Activated CD4-positive, alpha-beta memory T cell treated with anti-CD3 and anti-CD28 coated beads, Interleukin-2, amount 10 ng/mL, durations not matched to agents 7 days and 5 days (primary cell): ENCODE measurements around the gene JAKMIP1. TPM values are rescaled to one million over a fixed set of nuclear protein-coding genes. Genes with fewer than 3 reads are reported as not detected.

Experiments used
- CTCF ChIA-PET: fragments of 350-600 bp; sonication (Branson Sonifier 250); formaldehyde crosslinking; loops from one replicate; lab custom pipeline; 2021; ENCODE audit warnings: antibody characterized with exemption, inconsistent platforms; lab: Charles Lee
- POLR2A ChIA-PET: fragments of 350-600 bp; sonication (Branson Sonifier 250); formaldehyde crosslinking; loops from one replicate; lab custom pipeline; 2021; ENCODE audit warnings: antibody characterized with exemption; lab: Charles Lee
- DNase-seq: peaks from one replicate; pipeline ENCODE4 v3.0.0-alpha.2; 2020
- H3K27ac Mint-ChIP-seq: one replicate; pipeline ENCODE4 v1.8.0; 2021; ENCODE audit warnings: mild to moderate bottlenecking, mixed read lengths
- H3K27me3 Mint-ChIP-seq: one replicate; pipeline ENCODE4 v1.8.0; 2021; ENCODE audit warnings: mixed read lengths
- H3K36me3 Mint-ChIP-seq: one replicate; pipeline ENCODE4 v1.8.0; 2021; ENCODE audit warnings: low read depth, mixed read lengths
- H3K4me1 Mint-ChIP-seq: one replicate; pipeline ENCODE4 v1.8.0; 2021; ENCODE audit warnings: mixed read lengths
- H3K4me3 Mint-ChIP-seq: one replicate; pipeline ENCODE4 v1.8.0; 2021; ENCODE audit warnings: mild to moderate bottlenecking, mixed read lengths
- H3K9me3 Mint-ChIP-seq: one replicate; pipeline ENCODE4 v1.8.0; 2021; ENCODE audit warnings: mixed read lengths
- total RNA-seq, 2 experiments: library from RNA; stranded (reverse); gene quantifications; one replicate each; pipeline ENCODE4 v1.2.3, GENCODE V29; 2021

Gene JAKMIP1
- total RNA-seq, 2 experiments from 2014 or later = 43.8 to 44.4 TPM

DNA sequence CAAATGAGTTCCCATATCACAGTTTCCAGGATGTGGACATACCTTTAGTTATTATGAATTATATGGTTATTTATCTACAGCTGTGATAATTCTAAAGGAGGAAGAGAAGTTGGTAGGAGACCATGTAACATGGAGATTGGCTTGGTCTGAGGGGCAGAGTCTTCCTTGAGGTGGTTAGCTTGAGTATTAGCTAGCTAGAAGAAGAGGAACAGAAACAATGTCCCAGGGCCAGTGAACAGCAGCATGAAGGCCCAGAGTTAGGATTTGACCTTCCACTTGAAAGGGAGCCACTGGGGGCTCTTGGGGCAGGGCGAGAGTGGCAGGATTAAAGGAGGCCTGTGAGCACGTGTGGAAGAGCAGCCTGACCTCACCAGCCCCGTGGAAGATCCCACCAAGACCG lies 5.6 kb upstream of the JAKMIP1 start:
- Mint-ChIP-seq H3K27ac (no peak overlapping the region), H3K9me3 (peaks cover 13% of the 10 kb centered on the region), H3K27me3 (peaks cover 6% of the 10 kb centered on the region), H3K4me1 (peaks cover 13% of the 10 kb centered on the region), H3K4me3 (no peak overlapping the region), H3K36me3 (peaks cover 15% of the 10 kb centered on the region)
- peak; percentile 6 for DNase-seq
- CTCF ChIA-PET = interaction anchor here (0.7 to 1.6 kb wide), 2 partner anchors 25 to 44 kb away, joined by 4 to 6 read pairs; no protein-coding TSS in a partner anchor
- POLR2A ChIA-PET = interaction anchor here (0.8 kb wide), 1 partner anchor 26 kb away, joined by 3 read pairs; no protein-coding TSS in a partner anchor

DNA sequence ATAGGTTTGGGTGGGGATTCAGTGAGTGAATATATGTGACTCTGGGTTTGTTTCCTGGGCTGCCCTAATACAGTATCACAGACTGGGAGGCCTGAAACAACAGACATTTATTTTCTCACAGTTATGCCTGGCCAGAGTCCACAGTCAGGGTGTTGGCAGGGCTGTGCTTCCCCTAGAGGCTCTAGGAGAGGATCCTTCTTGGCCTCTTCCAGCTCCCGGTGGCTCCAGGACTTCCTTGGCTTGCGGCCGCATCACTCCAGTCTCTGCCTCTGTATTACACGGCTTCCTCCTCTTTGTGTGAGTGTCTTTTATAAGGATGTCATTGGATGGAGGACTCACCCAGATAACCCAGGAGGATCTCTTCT lies 5.2 kb upstream of the JAKMIP1 start:
- no peak overlapping the region for H3K4me3 Mint-ChIP-seq
- H3K27me3 Mint-ChIP-seq = peaks cover 6% of the 10 kb centered on the region
- CTCF ChIA-PET = interaction anchor here (1.6 kb wide), 1 partner anchor 44 kb away, joined by 6 read pairs; no protein-coding TSS in a partner anchor
- no peak overlapping the region for H3K27ac Mint-ChIP-seq
- H3K9me3 Mint-ChIP-seq = peaks cover 13% of the 10 kb centered on the region
- peak; percentile 5 for DNase-seq
- H3K4me1 Mint-ChIP-seq = peaks cover 15% of the 10 kb centered on the region
- POLR2A ChIA-PET = interaction anchor here (0.8 kb wide), 1 partner anchor 25 kb away, joined by 3 read pairs; no protein-coding TSS in a partner anchor
- peaks cover 16% of the 10 kb centered on the region for H3K36me3 Mint-ChIP-seq

GRCh38 chr4:6204871-6205566 lies 4.7 kb upstream of the JAKMIP1 start:
- Mint-ChIP-seq H3K4me3 (no peak overlapping the region), H3K4me1 (peaks cover 15% of the 10 kb centered on the region), H3K27me3 (peaks cover 6% of the 10 kb centered on the region), H3K9me3 (peaks cover 13% of the 10 kb centered on the region), H3K36me3 (peaks cover 16% of the 10 kb centered on the region), H3K27ac (no peak overlapping the region)
- peak; percentile 13 for DNase-seq
- CTCF ChIA-PET = interaction anchor here (1.0 to 1.6 kb wide), 3 partner anchors 45 to 71 kb away, joined by 3 to 6 read pairs (median 4); no protein-coding TSS in a partner anchor
- POLR2A ChIA-PET = interaction anchor here (0.8 kb wide), 1 partner anchor 25 kb away, joined by 3 read pairs; no protein-coding TSS in a partner anchor

DNA sequence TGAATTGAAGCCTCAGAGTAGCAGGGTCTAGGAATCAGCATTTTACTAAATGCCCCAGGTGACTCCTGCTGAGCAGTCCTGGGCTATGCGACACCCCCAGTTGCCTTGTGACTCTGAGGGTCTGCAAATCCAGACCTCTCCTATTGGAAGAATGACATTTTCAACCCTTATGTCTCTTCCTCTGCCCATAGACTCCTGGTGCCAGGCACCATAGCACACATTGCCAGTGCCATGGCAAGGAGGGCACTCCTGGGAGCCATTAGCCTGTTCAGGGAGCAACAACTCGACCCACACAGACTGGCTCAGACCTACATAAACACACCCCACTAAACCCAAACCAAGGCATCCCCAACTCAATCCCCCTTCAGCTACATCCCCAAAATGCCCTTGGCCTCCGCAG lies 3.7 kb upstream of the JAKMIP1 start:
- peaks cover 15% of the 10 kb centered on the region for H3K4me1 Mint-ChIP-seq
- POLR2A ChIA-PET = no interaction called here
- peaks cover 13% of the 10 kb centered on the region for H3K9me3 Mint-ChIP-seq
- H3K36me3 Mint-ChIP-seq = peaks cover 17% of the 10 kb centered on the region
- peaks cover 6% of the 10 kb centered on the region for H3K27me3 Mint-ChIP-seq
- peak; percentile 13 for DNase-seq
- H3K4me3 Mint-ChIP-seq = no peak overlapping the region
- CTCF ChIA-PET = interaction anchor here (1.0 to 1.6 kb wide), 3 partner anchors 46 to 70 kb away, joined by 3 to 6 read pairs (median 4); no protein-coding TSS in a partner anchor
- H3K27ac Mint-ChIP-seq = no peak overlapping the region

GRCh38 chr4:6201580-6202091 lies 1.3 kb upstream of the JAKMIP1 start:
- peaks cover 2% of the 10 kb centered on the region for H3K27me3 Mint-ChIP-seq
- peaks cover 38% of the 10 kb centered on the region for H3K36me3 Mint-ChIP-seq
- peak overlapping the region; percentile 76 for H3K27ac Mint-ChIP-seq
- peaks cover 13% of the 10 kb centered on the region for H3K9me3 Mint-ChIP-seq
- CTCF ChIA-PET = interaction anchor here (0.9 to 4.1 kb wide), 8 partner anchors 11 to 203 kb away, joined by 3 to 62 read pairs (median 6); no protein-coding TSS in a partner anchor
- POLR2A ChIA-PET = interaction anchor here (0.7 to 6.8 kb wide), 10 partner anchors 19 to 122 kb away, joined by 3 to 568 read pairs (median 10); no protein-coding TSS in a partner anchor
- DNase-seq = peak; percentile 44
- H3K4me1 Mint-ChIP-seq = peaks cover 40% of the 10 kb centered on the region
- peak overlapping the region; percentile 75 for H3K4me3 Mint-ChIP-seq

GRCh38 chr4:6200922-6201362 lies 593 bp upstream of the JAKMIP1 start:
- Mint-ChIP-seq H3K36me3 (peaks cover 42% of the 10 kb centered on the region), H3K27me3 (peaks cover under 1% of the 10 kb centered on the region), H3K4me1 (peaks cover 44% of the 10 kb centered on the region), H3K27ac (peak overlapping the region; percentile 76), H3K9me3 (peaks cover 13% of the 10 kb centered on the region), H3K4me3 (peak overlapping the region; percentile 75)
- ChIA-PET CTCF (interaction anchor here (0.8 to 4.1 kb wide), 10 partner anchors 10 to 203 kb away, joined by 3 to 62 read pairs (median 6); no protein-coding TSS in a partner anchor), POLR2A (interaction anchor here (0.7 to 6.8 kb wide), 19 partner anchors 8 to 126 kb away, joined by 3 to 568 read pairs (median 6); no protein-coding TSS in a partner anchor)
- peak; percentile 54 for DNase-seq

DNA sequence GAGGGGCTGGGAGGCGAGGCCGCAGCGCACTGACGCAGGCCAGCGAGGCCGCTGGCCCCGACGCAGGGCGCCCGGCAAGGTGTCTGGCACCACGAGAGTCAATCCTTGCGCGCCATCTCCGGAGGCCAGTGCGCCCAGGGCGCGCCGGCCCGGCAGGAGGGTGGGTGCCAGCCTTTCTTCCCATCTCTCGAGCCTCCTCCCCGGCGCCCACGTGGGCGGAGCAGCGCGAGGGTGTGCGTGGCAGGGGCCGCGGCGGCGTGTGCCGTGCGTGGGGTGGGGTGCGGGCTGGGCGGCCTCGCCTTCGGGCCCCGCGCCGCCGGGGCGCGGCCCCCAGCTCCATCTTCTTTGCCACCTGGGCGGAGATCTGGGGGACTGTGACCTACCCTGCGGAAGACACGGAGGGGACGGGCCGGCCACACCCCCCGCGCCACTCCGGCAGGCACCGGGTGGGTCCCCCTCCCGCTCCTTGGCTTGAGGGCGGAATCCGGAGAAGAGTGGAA lies 877 bp downstream of the JAKMIP1 start:
- peak overlapping the region; percentile 95 for H3K27ac Mint-ChIP-seq

GRCh38 chr4:6198768-6199421 lies 1.5 kb downstream of the JAKMIP1 start:
- ChIA-PET POLR2A (interaction anchor here (0.8 to 6.8 kb wide), 18 partner anchors 17 to 156 kb away, joined by 3 to 568 read pairs (median 8); partner anchors contain the start of gene WFS1), CTCF (interaction anchor here (1.0 to 4.1 kb wide), 13 partner anchors 8 to 201 kb away, joined by 3 to 62 read pairs (median 5); no protein-coding TSS in a partner anchor)
- H3K27ac Mint-ChIP-seq = peak overlapping the region; percentile 95
- H3K4me3 Mint-ChIP-seq = peak overlapping the region; percentile 92
- H3K9me3 Mint-ChIP-seq = peaks cover 13% of the 10 kb centered on the region
- DNase-seq = peak; percentile 57
- peaks cover 57% of the 10 kb centered on the region for H3K36me3 Mint-ChIP-seq
- no peaks in the 10 kb centered on the region for H3K27me3 Mint-ChIP-seq
- peaks cover 54% of the 10 kb centered on the region for H3K4me1 Mint-ChIP-seq

More for the DNA sequence above, 877 bp downstream of the JAKMIP1 start:
- POLR2A ChIA-PET = interaction anchor here (0.7 to 6.8 kb wide), 22 partner anchors 18 to 157 kb away, joined by 3 to 568 read pairs (median 6); no protein-coding TSS in a partner anchor
- Mint-ChIP-seq H3K4me3 (peak overlapping the region; percentile 92), H3K27me3 (no peaks in the 10 kb centered on the region), H3K36me3 (peaks cover 52% of the 10 kb centered on the region), H3K9me3 (peaks cover 13% of the 10 kb centered on the region), H3K4me1 (peaks cover 50% of the 10 kb centered on the region)
- DNase-seq = peak; percentile 68
- CTCF ChIA-PET = interaction anchor here (1.0 to 4.1 kb wide), 13 partner anchors 9 to 201 kb away, joined by 3 to 62 read pairs (median 5); no protein-coding TSS in a partner anchor

GRCh38 chr4:6198278-6198677 lies 2.1 kb downstream of the JAKMIP1 start:
- peak overlapping the region; percentile 95 for H3K27ac Mint-ChIP-seq

GRCh38 chr4:6197433-6198174 lies 2.7 kb downstream of the JAKMIP1 start:
- H3K27ac Mint-ChIP-seq = peak overlapping the region; percentile 95
- CTCF ChIA-PET = interaction anchor here (0.9 to 4.1 kb wide), 7 partner anchors 9 to 127 kb away, joined by 3 to 62 read pairs (median 6); no protein-coding TSS in a partner anchor
- DNase-seq = peak; percentile 15
- peaks cover 13% of the 10 kb centered on the region for H3K9me3 Mint-ChIP-seq
- no peaks in the 10 kb centered on the region for H3K27me3 Mint-ChIP-seq
- peaks cover 68% of the 10 kb centered on the region for H3K36me3 Mint-ChIP-seq
- H3K4me3 Mint-ChIP-seq = peak overlapping the region; percentile 92
- POLR2A ChIA-PET = interaction anchor here (1.2 to 6.8 kb wide), 8 partner anchors 16 to 130 kb away, joined by 4 to 568 read pairs (median 20); no protein-coding TSS in a partner anchor
- peaks cover 66% of the 10 kb centered on the region for H3K4me1 Mint-ChIP-seq

More at GRCh38 chr4:6198278-6198677, 2.1 kb downstream of the JAKMIP1 start:
- Mint-ChIP-seq H3K4me3 (peak overlapping the region; percentile 92), H3K36me3 (peaks cover 64% of the 10 kb centered on the region), H3K4me1 (peaks cover 60% of the 10 kb centered on the region), H3K27me3 (no peaks in the 10 kb centered on the region), H3K9me3 (peaks cover 13% of the 10 kb centered on the region)
- ChIA-PET POLR2A (interaction anchor here (0.8 to 6.8 kb wide), 14 partner anchors 17 to 130 kb away, joined by 3 to 568 read pairs (median 10); partner anchors contain the start of gene WFS1), CTCF (interaction anchor here (1.2 to 4.1 kb wide), 10 partner anchors 9 to 127 kb away, joined by 3 to 62 read pairs (median 6); no protein-coding TSS in a partner anchor)
- peak; percentile 59 for DNase-seq

- H3K27ac Mint-ChIP-seq = peak overlapping the region; percentile 95
- no peaks in the 10 kb centered on the region for H3K27me3 Mint-ChIP-seq
- ChIA-PET CTCF (interaction anchor here (0.7 to 1.2 kb wide), 3 partner anchors 15 to 62 kb away, joined by 3 to 6 read pairs (median 4); no protein-coding TSS in a partner anchor), POLR2A (interaction anchor here (1.5 to 6.8 kb wide), 2 partner anchors 15 to 42 kb away, joined by 4 to 568 read pairs; no protein-coding TSS in a partner anchor)
- no peak overlapping the region for H3K4me3 Mint-ChIP-seq
- H3K36me3 Mint-ChIP-seq = peaks cover 70% of the 10 kb centered on the region
- H3K9me3 Mint-ChIP-seq = peaks cover 9% of the 10 kb centered on the region
- H3K4me1 Mint-ChIP-seq = peaks cover 68% of the 10 kb centered on the region
- peak; percentile 15 for DNase-seq
Observed at GRCh38 chr4:6196871-6197270, 3.5 kb downstream of the JAKMIP1 start.
